HG03439 (cell line): ENCODE measurements around the gene ZNF526.

ENCODE experiments used
- ATAC-seq: cut with Tn5 transposase; IDR thresholded peaks from one replicate; pipeline ENCODE4 v1.9.1; 2021; ENCODE audit warnings: mild to moderate bottlenecking, moderate library complexity; ENCODE audit not compliant: unreplicated experiment

Gene ZNF526

GRCh38 chr19:42246143-42246921 is 26.2 kb downstream of the ZNF526 start:
- ATAC-seq, result no peak

GRCh38 chr19:42246922-42247639 is 27.0 kb downstream of the ZNF526 start:
- no peak for ATAC-seq

GRCh38 chr19:42247640-42248199 is 27.6 kb downstream of the ZNF526 start:
- ATAC-seq, result no peak

GRCh38 chr19:42248270-42249148 is 28.4 kb downstream of the ZNF526 start:
- ATAC-seq, result no peak

- no peak for ATAC-seq
Observed at GRCh38 chr19:42249149-42249750, 29.1 kb downstream of the ZNF526 start.

GRCh38 chr19:42249769-42250168 is 29.7 kb downstream of the ZNF526 start:
- no peak for ATAC-seq

GRCh38 chr19:42250183-42250665 is 30.1 kb downstream of the ZNF526 start:
- ATAC-seq, result no peak

GRCh38 chr19:42250666-42251531 is 30.8 kb downstream of the ZNF526 start:
- no peak for ATAC-seq

GRCh38 chr19:42251572-42252358 is 31.7 kb downstream of the ZNF526 start:
- ATAC-seq, result no peak

- no peak for ATAC-seq
Observed at GRCh38 chr19:42252365-42253244, 32.5 kb downstream of the ZNF526 start.

GRCh38 chr19:42253245-42254088 is 33.4 kb downstream of the ZNF526 start:
- peak; percentile 14 for ATAC-seq

- ATAC-seq, result peak; percentile 31
Observed at GRCh38 chr19:42254089-42254849, 34.2 kb downstream of the ZNF526 start.

- ATAC-seq, result peak; percentile 66
Observed at GRCh38 chr19:42254850-42255765, 35.0 kb downstream of the ZNF526 start, which contains the start of gene ERF. Gene ERF, minus strand, starts transcription at chr19:42255128. Its CDS starts 129 bp downstream, at chr19:42254999.

- ATAC-seq, result no peak
Observed at GRCh38 chr19:42255766-42256745, 35.9 kb downstream of the ZNF526 start.
